ENCODE data around the gene GET3.

Gene GET3

GRCh38 chr19:12748489-12748888, 11.2 kb downstream of the GET3 start:
- no peak for DNase-seq (ENCODE audit: low read depth in 1 of 2, low spot score in 1 of 2)
- TF ChIP-seq JUND (IDR thresholded peaks at IDR 0.05; ENCODE audit: low read depth) = no peak

GRCh38 chr19:12749938-12750521, 12.7 kb downstream of the GET3 start:
- no peak for DNase-seq (ENCODE audit: low read depth in 1 of 2, low spot score in 1 of 2)

More at GRCh38 chr19:12748489-12748888, 11.2 kb downstream of the GET3 start:
- in situ Hi-C loops (cut with HindIII; ENCODE audit: low pct_unique_long_range_greater_than_20kb, low sequenced_read_pairs) = no loop called here

GRCh38 chr19:12750851-12751250, 13.6 kb downstream of the GET3 start:
- no peak for DNase-seq (ENCODE audit: low read depth in 1 of 2, low spot score in 1 of 2)
- TF ChIP-seq JUND (IDR thresholded peaks at IDR 0.05; ENCODE audit: low read depth) = no peak
- in situ Hi-C loops (cut with HindIII; ENCODE audit: low pct_unique_long_range_greater_than_20kb, low sequenced_read_pairs) = no loop called here

More at GRCh38 chr19:12749938-12750521, 12.7 kb downstream of the GET3 start:
- in situ Hi-C loops (cut with HindIII; ENCODE audit: low pct_unique_long_range_greater_than_20kb, low sequenced_read_pairs) = no loop called here
- TF ChIP-seq JUND (IDR thresholded peaks at IDR 0.05; ENCODE audit: low read depth) = no peak

GRCh38 chr19:12751635-12752034, 14.3 kb downstream of the GET3 start, which contains the start of gene BEST2:
TSS of gene BEST2 (plus strand) at chr19:12751791. CDS start at chr19:12752593, 802 bp downstream.
- in situ Hi-C loops (cut with HindIII; ENCODE audit: low pct_unique_long_range_greater_than_20kb, low sequenced_read_pairs) = no loop called here
- DNase-seq (ENCODE audit: low read depth in 1 of 2, low spot score in 1 of 2) = no peak
- no peak for TF ChIP-seq JUND (IDR thresholded peaks at IDR 0.05; ENCODE audit: low read depth)

- in situ Hi-C loops (cut with HindIII; ENCODE audit: low pct_unique_long_range_greater_than_20kb, low sequenced_read_pairs) = no loop called here
- DNase-seq (ENCODE audit: low read depth in 1 of 2, low spot score in 1 of 2) = no peak
- TF ChIP-seq JUND (IDR thresholded peaks at IDR 0.05; ENCODE audit: low read depth) = no peak
Measured at GRCh38 chr19:12752056-12752781, 14.9 kb downstream of the GET3 start.

GRCh38 chr19:12754465-12755196, 17.3 kb downstream of the GET3 start:
- in situ Hi-C loops (cut with HindIII; ENCODE audit: low pct_unique_long_range_greater_than_20kb, low sequenced_read_pairs) = no loop called here
- DNase-seq (ENCODE audit: low read depth in 1 of 2, low spot score in 1 of 2) = no peak
- no peak for TF ChIP-seq JUND (IDR thresholded peaks at IDR 0.05; ENCODE audit: low read depth)

GRCh38 chr19:12756150-12756883, 19.0 kb downstream of the GET3 start:
- no peak for DNase-seq (ENCODE audit: low read depth in 1 of 2, low spot score in 1 of 2)
- in situ Hi-C loops (cut with HindIII; ENCODE audit: low pct_unique_long_range_greater_than_20kb, low sequenced_read_pairs) = no loop called here
- no peak for TF ChIP-seq JUND (IDR thresholded peaks at IDR 0.05; ENCODE audit: low read depth)

- DNase-seq (ENCODE audit: low read depth in 1 of 2, low spot score in 1 of 2) = peak in 1 of 2 experiments; percentile 66
- no peak for TF ChIP-seq JUND (IDR thresholded peaks at IDR 0.05; ENCODE audit: low read depth)
- in situ Hi-C loops (cut with HindIII; ENCODE audit: low pct_unique_long_range_greater_than_20kb, low sequenced_read_pairs) = no loop called here
Measured at GRCh38 chr19:12757544-12758274, 20.4 kb downstream of the GET3 start.

- in situ Hi-C loops (cut with HindIII; ENCODE audit: low pct_unique_long_range_greater_than_20kb, low sequenced_read_pairs) = no loop called here
- DNase-seq (ENCODE audit: low read depth in 1 of 2, low spot score in 1 of 2) = no peak
- no peak for TF ChIP-seq JUND (IDR thresholded peaks at IDR 0.05; ENCODE audit: low read depth)
Measured at GRCh38 chr19:12759686-12760085, 22.4 kb downstream of the GET3 start.

- in situ Hi-C loops (cut with HindIII; ENCODE audit: low pct_unique_long_range_greater_than_20kb, low sequenced_read_pairs) = no loop called here
- no peak for DNase-seq (ENCODE audit: low read depth in 1 of 2, low spot score in 1 of 2)
- no peak for TF ChIP-seq JUND (IDR thresholded peaks at IDR 0.05; ENCODE audit: low read depth)
Measured at GRCh38 chr19:12763100-12763499, 25.8 kb downstream of the GET3 start.

- in situ Hi-C loops (cut with HindIII; ENCODE audit: low pct_unique_long_range_greater_than_20kb, low sequenced_read_pairs) = no loop called here
- DNase-seq (ENCODE audit: low read depth in 1 of 2, low spot score in 1 of 2) = no peak
- TF ChIP-seq JUND (IDR thresholded peaks at IDR 0.05; ENCODE audit: low read depth) = no peak
Measured at GRCh38 chr19:12764698-12765097, 27.4 kb downstream of the GET3 start.

- DNase-seq (ENCODE audit: low read depth in 1 of 2, low spot score in 1 of 2) = no peak
- no peak for TF ChIP-seq JUND (IDR thresholded peaks at IDR 0.05; ENCODE audit: low read depth)
- in situ Hi-C loops (cut with HindIII; ENCODE audit: low pct_unique_long_range_greater_than_20kb, low sequenced_read_pairs) = no loop called here
Measured at GRCh38 chr19:12766051-12766521, 28.8 kb downstream of the GET3 start.

All from T47D (cell line).